ENCODE results near the gene KLF5. TPM values are rescaled to one million over a fixed set of nuclear protein-coding genes. Genes with fewer than 3 reads are reported as not detected.

The KLF5 gene
- total RNA-seq, 2 donors from 2014 or later, result 1.1 to 1.9 TPM

DNA sequence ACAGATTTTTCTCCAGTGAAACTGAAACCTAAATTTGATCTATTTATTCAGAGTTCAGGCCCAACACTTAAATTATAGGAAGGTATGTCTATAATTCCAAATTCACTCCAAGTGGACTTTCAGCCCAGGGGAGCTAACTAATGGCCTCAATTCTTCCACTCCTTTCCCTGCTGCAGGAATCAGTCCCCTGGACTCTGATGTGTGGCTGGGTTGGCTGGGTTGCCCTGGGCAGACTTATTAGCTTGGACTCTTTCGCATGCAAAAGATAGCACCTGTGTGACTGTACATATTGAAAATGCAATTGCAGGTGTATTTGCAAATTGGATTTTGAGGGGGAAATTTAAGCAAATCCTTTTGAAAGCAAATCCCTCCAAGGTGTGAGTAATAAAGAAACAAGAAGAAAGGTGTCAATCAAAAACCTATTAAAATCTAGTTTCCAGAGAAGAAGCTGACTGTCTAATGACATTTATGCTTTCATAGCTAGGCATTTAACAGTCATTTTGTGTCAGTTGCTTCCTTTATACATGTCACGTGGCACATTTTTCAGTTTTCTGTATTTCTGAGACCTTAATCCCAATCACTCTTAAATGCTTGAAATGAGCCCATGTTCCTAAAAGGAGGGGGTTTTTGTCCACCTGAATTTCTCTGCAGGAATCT, 42.7 kb downstream of the KLF5 start:
- DNase-seq (ENCODE audit: low spot score in 2 of 2), result no peak
- H3K36me3 Mint-ChIP-seq, result no peaks in the 10 kb centered on the region
- no peaks in the 10 kb centered on the region for H3K9me3 Mint-ChIP-seq
- no peak overlapping the region for H3K27ac Mint-ChIP-seq
- no peak for ATAC-seq

DNA sequence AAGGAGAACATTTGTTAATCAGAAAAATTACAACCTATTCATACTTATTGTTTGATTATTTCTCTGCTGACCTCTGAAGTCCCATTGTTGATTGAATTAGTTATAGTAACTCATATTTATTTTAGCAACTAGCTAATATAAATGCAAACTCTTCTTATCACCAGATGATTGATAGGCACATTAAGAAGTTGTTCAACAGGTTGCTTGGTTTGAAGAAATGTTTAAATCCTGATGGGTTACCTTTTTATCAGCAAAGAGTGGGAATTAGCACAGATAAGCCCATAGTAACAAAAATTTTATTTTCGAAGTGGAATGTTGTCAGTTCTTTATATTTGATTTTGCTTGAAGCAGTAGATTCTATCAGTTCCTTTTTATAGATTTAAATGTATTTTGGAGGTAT, 44.4 kb downstream of the KLF5 start:
- Mint-ChIP-seq H3K27ac (no peak overlapping the region), H3K36me3 (no peaks in the 10 kb centered on the region), H3K9me3 (no peaks in the 10 kb centered on the region)
- DNase-seq (ENCODE audit: low spot score in 2 of 2), result no peak
- ATAC-seq, result no peak

DNA sequence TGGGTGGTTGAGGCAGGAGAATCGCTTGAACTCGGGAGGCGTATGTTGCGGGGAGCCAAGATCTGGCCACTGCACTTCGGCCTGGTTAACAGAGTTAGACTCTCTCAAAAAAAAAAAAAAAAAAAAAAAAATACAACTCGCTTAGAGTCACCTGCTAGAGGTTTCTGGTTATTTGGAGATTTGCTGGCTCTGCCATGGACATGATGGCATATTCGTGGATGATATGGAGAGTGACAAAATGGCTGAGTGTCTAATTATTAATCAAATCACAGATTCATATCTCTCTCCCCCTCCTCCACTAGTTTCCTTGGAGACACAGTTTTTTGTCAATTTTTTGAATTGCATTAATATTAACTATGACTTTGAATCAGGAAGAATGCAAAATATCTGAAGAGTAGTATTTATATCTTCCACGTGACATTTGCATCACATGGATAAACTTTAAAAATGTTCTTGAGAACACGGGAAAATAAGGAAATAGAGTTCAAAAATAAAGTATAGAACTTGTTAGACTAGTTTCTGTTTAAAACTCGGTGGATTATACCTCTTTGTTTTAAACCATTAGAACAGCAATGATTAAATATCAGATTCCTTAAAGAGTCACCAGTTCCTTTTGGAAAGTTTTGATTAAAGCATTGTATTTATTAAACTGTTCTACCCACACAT, 47.8 kb downstream of the KLF5 start:
- H3K27ac Mint-ChIP-seq, result no peak overlapping the region
- no peaks in the 10 kb centered on the region for H3K9me3 Mint-ChIP-seq
- DNase-seq (ENCODE audit: low spot score in 2 of 2) (no peak), ATAC-seq (no peak)
- H3K36me3 Mint-ChIP-seq, result no peaks in the 10 kb centered on the region

DNA sequence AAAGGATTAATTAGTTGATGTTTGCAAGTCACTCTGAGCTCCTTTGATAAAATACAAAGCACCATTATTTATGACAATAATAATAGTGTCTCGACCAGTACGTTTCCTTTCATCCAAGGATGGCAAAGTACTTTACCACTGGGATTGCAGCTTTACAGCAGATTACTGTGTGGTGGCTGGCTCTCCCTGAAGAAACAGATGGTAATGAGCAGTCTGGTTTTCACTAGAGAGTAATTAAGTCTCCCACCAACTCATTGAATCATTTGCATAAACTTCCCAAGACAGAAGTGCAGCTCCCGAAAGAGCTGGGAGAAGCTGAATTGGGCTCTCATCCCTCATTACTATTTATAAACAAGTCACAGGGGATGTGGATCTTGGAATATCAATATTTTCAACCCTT, 48.7 kb downstream of the KLF5 start:
- ATAC-seq (no peak), DNase-seq (ENCODE audit: low spot score in 2 of 2) (no peak)
- Mint-ChIP-seq H3K27ac (no peak overlapping the region), H3K36me3 (no peaks in the 10 kb centered on the region), H3K9me3 (no peaks in the 10 kb centered on the region)

DNA sequence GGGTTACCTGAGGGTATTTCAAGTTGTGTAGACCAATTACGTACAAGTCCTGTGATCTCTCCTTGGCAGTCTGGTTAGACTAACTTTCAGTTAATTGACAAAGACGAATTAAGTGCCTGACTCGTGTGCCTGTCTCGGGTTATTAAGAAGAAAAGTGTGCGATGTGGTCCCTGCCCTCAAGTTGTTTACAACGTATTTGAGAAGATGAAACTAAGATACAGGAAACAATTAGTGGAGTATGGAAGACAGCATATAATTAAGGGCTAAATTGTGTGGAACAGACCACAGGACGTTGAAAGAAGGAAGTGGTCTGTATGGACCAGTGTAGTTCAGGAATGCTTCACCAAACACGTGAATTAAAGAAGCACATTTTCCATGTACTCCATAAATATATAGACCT, 49.2 kb downstream of the KLF5 start:
- ATAC-seq, result no peak
- no peak for DNase-seq (ENCODE audit: low spot score in 2 of 2)
- Mint-ChIP-seq H3K9me3 (no peaks in the 10 kb centered on the region), H3K36me3 (no peaks in the 10 kb centered on the region), H3K27ac (no peak overlapping the region)

DNA sequence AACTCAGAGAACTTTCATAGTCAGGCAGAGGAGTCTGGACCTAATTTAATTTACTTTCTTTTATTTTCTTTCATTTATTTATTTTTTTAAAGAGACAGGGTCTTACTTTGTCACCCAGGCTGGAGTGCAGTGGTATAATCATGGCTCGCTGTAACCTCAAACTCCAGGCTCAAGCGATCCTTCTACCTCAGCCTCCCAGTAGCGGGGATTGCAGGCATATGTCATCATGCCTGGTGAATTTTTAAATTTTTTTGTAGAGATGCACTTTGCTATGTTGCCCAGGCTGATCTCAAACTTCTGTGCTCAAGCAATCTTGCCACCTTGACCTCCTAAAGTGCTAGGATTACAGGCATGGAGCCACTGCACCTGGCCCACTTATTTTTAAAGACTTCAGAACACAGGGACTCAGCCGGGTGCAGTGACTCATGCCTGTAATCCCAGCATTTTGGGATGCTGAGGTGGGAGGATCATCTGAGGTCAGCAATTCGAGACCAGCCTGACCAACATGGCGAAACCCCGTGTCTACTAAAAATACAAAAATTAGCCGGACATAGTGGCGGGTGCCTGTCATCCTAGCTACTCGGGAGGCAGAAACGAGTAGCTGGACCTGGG, 50.6 kb downstream of the KLF5 start:
- ATAC-seq (no peak), DNase-seq (ENCODE audit: low spot score in 2 of 2) (no peak)
- Mint-ChIP-seq H3K27ac (no peak overlapping the region), H3K9me3 (no peaks in the 10 kb centered on the region), H3K36me3 (no peaks in the 10 kb centered on the region)

DNA sequence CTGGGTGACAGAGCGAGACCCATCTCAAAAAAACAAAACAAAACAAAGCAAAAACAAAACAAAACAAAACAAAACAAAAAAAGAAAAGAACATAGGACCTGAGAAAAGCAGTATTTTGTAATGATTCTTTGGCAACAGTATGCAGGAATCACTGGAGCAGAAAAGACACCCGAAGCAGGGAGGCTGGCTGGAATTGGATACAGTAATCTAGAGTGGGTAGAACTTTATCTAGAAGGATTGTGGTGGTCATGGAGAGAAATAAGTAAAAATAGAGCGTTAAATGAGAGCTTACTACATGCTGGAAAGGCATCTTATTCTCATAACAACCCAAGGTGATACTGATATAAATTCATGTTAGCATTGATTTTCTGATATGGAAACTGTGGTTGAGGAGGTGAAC, 51.2 kb downstream of the KLF5 start:
- no peak for DNase-seq (ENCODE audit: low spot score in 2 of 2)
- ATAC-seq, result no peak
- Mint-ChIP-seq H3K36me3 (no peaks in the 10 kb centered on the region), H3K27ac (no peak overlapping the region), H3K9me3 (no peaks in the 10 kb centered on the region)

DNA sequence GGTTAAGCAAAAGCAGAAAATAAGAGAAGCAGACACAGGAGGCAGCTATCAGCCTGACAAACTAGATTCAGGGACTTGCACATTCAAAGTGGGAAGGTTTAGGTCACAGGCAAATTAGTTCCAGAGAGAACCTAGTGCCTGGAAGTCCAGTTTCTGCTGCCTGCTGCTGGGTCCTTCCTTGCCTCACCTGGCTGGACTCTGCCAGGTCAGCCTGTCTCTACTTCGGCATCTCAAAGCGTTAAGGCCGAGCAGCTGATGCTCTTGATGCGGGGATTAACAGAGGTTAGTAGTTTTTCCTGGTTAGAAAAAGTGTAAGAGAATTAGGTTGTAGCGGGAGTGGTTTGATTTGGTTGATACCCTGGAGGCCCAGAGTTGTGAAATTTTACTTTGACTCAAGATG, 52.0 kb downstream of the KLF5 start:
- Mint-ChIP-seq H3K9me3 (no peaks in the 10 kb centered on the region), H3K27ac (no peak overlapping the region), H3K36me3 (no peaks in the 10 kb centered on the region)
- ATAC-seq (no peak), DNase-seq (ENCODE audit: low spot score in 2 of 2) (no peak)

DNA sequence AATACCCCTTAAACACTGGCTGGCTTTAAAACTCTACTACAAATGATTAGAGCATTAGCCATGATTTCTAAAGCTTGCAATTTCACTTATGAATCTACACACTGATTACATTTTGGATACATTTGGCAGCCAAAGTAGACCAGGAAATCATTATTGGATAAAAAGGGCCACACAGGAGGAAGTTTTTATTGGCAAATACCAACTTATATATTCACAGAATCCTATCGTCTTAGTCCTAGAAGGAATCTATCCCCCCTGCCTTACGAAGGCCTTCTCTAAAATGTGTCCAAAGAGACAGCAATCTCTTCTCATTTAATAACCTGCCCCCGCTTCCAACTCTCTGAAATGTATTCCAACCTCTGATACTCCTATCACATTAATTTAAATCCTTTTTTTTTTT, 52.5 kb downstream of the KLF5 start:
- Mint-ChIP-seq H3K9me3 (no peaks in the 10 kb centered on the region), H3K36me3 (no peaks in the 10 kb centered on the region), H3K27ac (no peak overlapping the region)
- no peak for DNase-seq (ENCODE audit: low spot score in 2 of 2)
- no peak for ATAC-seq

DNA sequence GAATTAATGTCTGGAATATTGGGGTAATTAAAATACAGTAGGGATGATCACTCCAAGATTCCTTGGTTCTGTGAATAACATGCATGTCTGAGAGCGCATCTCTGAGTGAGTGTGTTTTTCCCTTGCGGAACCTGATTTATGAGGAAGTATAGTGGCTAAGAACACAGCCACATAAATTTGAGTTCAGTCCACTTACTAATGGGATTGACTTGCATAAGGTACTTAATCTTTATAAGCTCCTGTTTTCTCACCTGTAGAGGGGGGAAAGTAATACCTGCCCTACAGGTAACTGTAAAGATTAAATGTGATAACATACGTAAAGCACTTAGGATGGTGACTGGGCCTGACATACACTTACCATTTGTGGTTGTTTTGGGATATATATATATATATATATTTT, 60.8 kb downstream of the KLF5 start:
- DNase-seq (ENCODE audit: low spot score in 2 of 2), result no peak
- Mint-ChIP-seq H3K36me3 (no peaks in the 10 kb centered on the region), H3K9me3 (no peaks in the 10 kb centered on the region), H3K27ac (no peak overlapping the region)
- ATAC-seq, result no peak
